Tibial artery (tissue), 4 donors: ENCODE data around the gene CDC26.
"Not testable (repeated sequence)": the region's sequence is repeated elsewhere in the genome, so short reads cannot be mapped to it uniquely, and the experiment has no call there.

Source experiments
- DNase-seq, 2 donors: peaks; one replicate each; pipeline ENCODE4 v3.0.0-alpha.2; 2019
- H3K27ac ChIP-seq, 2 donors: fragments of 200-600 bp; sonication (generic) in 1 of 2; 1 replicate in 1 of 2; 2 replicates in 1 of 2; pipeline ENCODE4 v1.5.1; 2018 to 2019; ENCODE audit warnings: mild to moderate bottlenecking in 1 of 2
- H3K27me3 ChIP-seq, 2 donors: fragments of 200-600 bp; sonication (generic) in 1 of 2; one replicate each; pipeline versions ENCODE4 v1.5.1 to v1.6.0; 2016 to 2019
- H3K36me3 ChIP-seq, 3 donors: fragments of 200-600 bp; sonication (generic) in 2 of 3; one replicate each; pipeline ENCODE4 v1.5.1; 2016 to 2019; ENCODE audit warnings: mild to moderate bottlenecking in 2 of 3
- H3K4me1 ChIP-seq, 4 donors: fragments of 200-600 bp; sonication (generic) in 2 of 4; 1 replicate in 3 of 4; 2 replicates in 1 of 4; pipeline ENCODE4 v1.5.1; 2016 to 2019
- H3K4me3 ChIP-seq, 2 donors: fragments of 200-600 bp; sonication (generic) in 1 of 2; 1 replicate in 1 of 2; 2 replicates in 1 of 2; pipeline ENCODE4 v1.5.1; 2018 to 2019; ENCODE audit warnings: mild to moderate bottlenecking in 2 of 2
- H3K9me3 ChIP-seq, 3 donors: fragments of 200-600 bp; sonication (generic) in 1 of 3; one replicate each; pipeline ENCODE4 v1.5.1; 2016 to 2019
- CTCF ChIP-seq, 2 experiments: fragments of 200-600 bp in 1 of 2; fragments of 450-650 bp in 1 of 2; IDR thresholded peaks; one replicate each; pipeline ENCODE4 v1.5.1; 2017 to 2019; ENCODE audit warnings: antibody characterized with exemption in 2 of 2, mild to moderate bottlenecking in 1 of 2, moderate library complexity in 1 of 2
- intact Hi-C: fragments of 100-400 bp; cut with DNase I; formaldehyde crosslinking; loops from one replicate; pipeline ENCODE4 v1.15.0; 2023; ENCODE audit warnings: low total_unique reads

The CDC26 gene

GRCh38 chr9:113299800-113300292 lies 24.5 kb upstream of the CDC26 start:
- Histone ChIP-seq H3K36me3 (no peaks in the 10 kb centered on the region), H3K27ac (no peak overlapping the region), H3K9me3 (no peaks in the 10 kb centered on the region), H3K27me3 (peaks cover 0 to 20% of the 10 kb centered on the region in 2 donors), H3K4me1 (no peaks in the 10 kb centered on the region), H3K4me3 (no peak overlapping the region)
- TF ChIP-seq CTCF (IDR thresholded peaks at IDR 0.05), result no peak
- DNase-seq, result peak in 1 of 2 donors; percentile 24
- intact Hi-C loops, result no loop called here

- intact Hi-C loops, result no loop called here
- no peak for TF ChIP-seq CTCF (IDR thresholded peaks at IDR 0.05)
- no peaks in the 10 kb centered on the region for H3K36me3 ChIP-seq
- H3K27ac ChIP-seq, result no peak overlapping the region
- no peaks in the 10 kb centered on the region for H3K4me1 ChIP-seq
- no peak overlapping the region for H3K4me3 ChIP-seq
- H3K9me3 ChIP-seq, result no peaks in the 10 kb centered on the region
- H3K27me3 ChIP-seq, result peaks cover 0 to 20% of the 10 kb centered on the region in 2 donors
- DNase-seq, result no peak
Measured at GRCh38 chr9:113298924-113299770, 23.8 kb upstream of the CDC26 start.

GRCh38 chr9:113298311-113298710 lies 22.9 kb upstream of the CDC26 start:
- no peaks in the 10 kb centered on the region for H3K4me1 ChIP-seq
- TF ChIP-seq CTCF (IDR thresholded peaks at IDR 0.05), result no peak
- intact Hi-C loops, result no loop called here

GRCh38 chr9:113296796-113297558 lies 21.6 kb upstream of the CDC26 start:
- H3K27ac ChIP-seq, result no peak overlapping the region
- H3K36me3 ChIP-seq, result peaks cover 13 to 19% (median 18%) of the 10 kb centered on the region in 3 donors
- no peaks in the 10 kb centered on the region for H3K4me1 ChIP-seq
- no peak for TF ChIP-seq CTCF (IDR thresholded peaks at IDR 0.05)
- H3K27me3 ChIP-seq, result peaks cover 0 to 15% of the 10 kb centered on the region in 2 donors
- DNase-seq, result no peak
- no peak overlapping the region for H3K4me3 ChIP-seq
- intact Hi-C loops, result no loop called here
- H3K9me3 ChIP-seq, result no peaks in the 10 kb centered on the region

More at GRCh38 chr9:113298311-113298710, 22.9 kb upstream of the CDC26 start:
- no peak for DNase-seq
- peaks cover 0 to 20% of the 10 kb centered on the region in 2 donors for H3K27me3 ChIP-seq
- no peak overlapping the region for H3K4me3 ChIP-seq
- no peak overlapping the region for H3K27ac ChIP-seq
- peaks cover 0 to 5% (median 5%) of the 10 kb centered on the region in 3 donors for H3K36me3 ChIP-seq
- H3K9me3 ChIP-seq, result no peaks in the 10 kb centered on the region

GRCh38 chr9:113296247-113296646 lies 20.9 kb upstream of the CDC26 start:
- H3K4me1 ChIP-seq, H3K9me3 ChIP-seq, DNase-seq, H3K4me3 ChIP-seq, intact Hi-C loops, H3K27ac ChIP-seq: not testable (repeated sequence)
- Histone ChIP-seq H3K27me3 (peaks cover 0 to 15% of the 10 kb centered on the region in 2 donors), H3K36me3 (peaks cover 18 to 26% (median 25%) of the 10 kb centered on the region in 3 donors)
